K562 (cell line): Measurements from ENCODE around the gene NPS. TPM values are rescaled to one million over a fixed set of nuclear protein-coding genes. Genes with fewer than 3 reads are reported as not detected.

Experiments
- ATAC-seq: fragments of 200-7000 bp; cut with Tn5 transposase; 3 replicates; pipeline ENCODE4 v1.9.1; 2020; ENCODE audit warnings: moderate library complexity
- BruUV-seq: library from RNA; stranded (reverse); fragments of 400-500 nt; replicated peaks from 2 replicates; lab custom pipeline; 2021; lab: Mats Ljungman, UMichigan
- CTCF ChIA-PET: fragments of 300-600 bp; formaldehyde crosslinking; extraction: SDS; loops from one replicate; lab custom pipeline; 2021; ENCODE audit warnings: low intra/inter-chr PET ratio; lab: Yijun Ruan, JAX
- POLR2A ChIA-PET: fragments of 300-600, 350-650 bp; sonication (Branson Sonifier 250); formaldehyde crosslinking; extraction: SDS; loops from one replicate; lab custom pipeline; 2021; ENCODE audit warnings: antibody characterized with exemption, inconsistent platforms; lab: Yijun Ruan, JAX
- DNase-seq, 4 experiments: peaks; one replicate each; pipeline versions ENCODE4 v3.0.0 to v3.0.0-alpha.2; 2011 to 2018; ENCODE audit warnings: low spot score in 3 of 4, mixed read lengths in 3 of 4; ENCODE audit errors: extremely low read depth in 1 of 4
- FAIRE-seq: peaks from 2 replicates; lab custom pipeline; 2011; peaks lifted over from hg19 to GRCh38; lab: Jason Lieb, UNC
- H2AFZ ChIP-seq: 2 replicates; pipeline ENCODE4 v1.6.0; 2011; ENCODE audit warnings: low read depth, low read length, control low read depth, inconsistent platforms
- H3K27ac ChIP-seq: fragments of 200-600 bp; 3 replicates; pipeline ENCODE4 v1.8.0; 2011; ENCODE audit warnings: low read depth, mild to moderate bottlenecking, control low read depth, inconsistent platforms, low read length, moderate library complexity, mixed read lengths; ENCODE audit errors: extremely low read depth
- H3K27me3 ChIP-seq, 2 experiments: fragments of 300-600 bp in 1 of 2; 2 replicates in 1 of 2; 3 replicates in 1 of 2; pipeline versions ENCODE4 v1.6.0 to v1.8.0; 2011; ENCODE audit warnings: inconsistent platforms in 2 of 2, low read length in 2 of 2, mild to moderate bottlenecking in 1 of 2, mixed read lengths in 1 of 2, moderate library complexity in 1 of 2; ENCODE audit not compliant: control insufficient read depth in 2 of 2, insufficient read depth in 2 of 2
- H3K36me3 ChIP-seq: fragments of 300-600 bp; 3 replicates; pipeline ENCODE4 v1.8.0; 2011; ENCODE audit warnings: mild to moderate bottlenecking, low read length, inconsistent platforms; ENCODE audit not compliant: control insufficient read depth, insufficient read depth
- H3K4me1 ChIP-seq, 2 experiments: fragments of 200-600 bp in 1 of 2; replicated peaks in 1 of 2; 2 replicates in 1 of 2; 3 replicates in 1 of 2; pipeline versions ENCODE4 v1.5.1 to v1.8.0; 2011; ENCODE audit warnings: inconsistent platforms in 2 of 2, low read length in 2 of 2, mild to moderate bottlenecking in 1 of 2, mixed read lengths in 1 of 2, moderate library complexity in 1 of 2; ENCODE audit not compliant: control insufficient read depth in 2 of 2, insufficient read depth in 2 of 2
- H3K4me2 ChIP-seq: 2 replicates; pipeline ENCODE4 v1.6.1; 2011; ENCODE audit warnings: low read length, control low read depth, inconsistent platforms, mixed read lengths; ENCODE audit not compliant: insufficient read depth
- H3K4me3 ChIP-seq: fragments of 200-600 bp; sonication (generic), shearing (Covaris generic); 2 replicates; pipeline ENCODE4 v1.5.1; 2016; ENCODE audit warnings: control low read depth, inconsistent platforms
- H3K79me2 ChIP-seq: fragments of 200-600 bp; 3 replicates; pipeline ENCODE4 v1.8.0; 2011; ENCODE audit warnings: low read length, inconsistent platforms; ENCODE audit not compliant: control insufficient read depth, insufficient read depth
- H3K9ac ChIP-seq, 2 experiments: 2 replicates each; pipeline versions ENCODE4 v1.6.0 to v1.6.1; 2011; ENCODE audit warnings: low read depth in 2 of 2, low read length in 2 of 2, control low read depth in 1 of 2, inconsistent platforms in 1 of 2, mild to moderate bottlenecking in 1 of 2, mixed read lengths in 1 of 2; ENCODE audit not compliant: insufficient read depth in 1 of 2
- H3K9me1 ChIP-seq: one replicate; pipeline ENCODE4 v1.6.0; 2011; ENCODE audit warnings: inconsistent platforms, mild to moderate bottlenecking, low read length, moderate library complexity; ENCODE audit not compliant: control insufficient read depth, insufficient read depth
- H3K9me3 ChIP-seq: replicated peaks from 2 replicates; pipeline ENCODE4 v1.5.1; 2011; ENCODE audit warnings: low read depth, low read length, inconsistent platforms; ENCODE audit not compliant: control insufficient read depth, insufficient read depth
- H4K20me1 ChIP-seq: replicated peaks from 2 replicates; pipeline ENCODE4 v1.6.1; 2011; ENCODE audit warnings: low read length, inconsistent platforms, mixed read lengths; ENCODE audit not compliant: control insufficient read depth, insufficient read depth
- CHD4 ChIP-seq: fragments of 200-600 bp; sonication (generic); IDR thresholded peaks from 3 replicates; pipeline ENCODE4 v1.6.1; 2012; ENCODE audit warnings: low read depth, mild to moderate bottlenecking, mixed read lengths, low read length, inconsistent platforms; ENCODE audit not compliant: insufficient read depth, insufficient replicate concordance, poor library complexity, severe bottlenecking
- FOXA1 ChIP-seq: fragments of 450-650 bp; IDR thresholded peaks from 2 replicates; pipeline ENCODE4 v1.6.1; 2016; ENCODE audit warnings: mild to moderate bottlenecking, borderline replicate concordance
- GTF2F1 ChIP-seq: IDR thresholded peaks from 2 replicates; pipeline ENCODE4 v1.6.1; 2011; ENCODE audit warnings: low read depth, low read length, improper control_type of control experiment
- HDAC8 ChIP-seq: fragments of 450-650 bp; IDR thresholded peaks from 2 replicates; pipeline ENCODE4 v1.6.1; 2016; ENCODE audit warnings: mild to moderate bottlenecking, missing genetic modification characterization, moderate library complexity, missing compliant biosample characterization
- MAX ChIP-seq: sonication (generic); formaldehyde crosslinking; IDR thresholded peaks from 2 replicates; pipeline ENCODE4 v1.9.0; 2022; ENCODE audit warnings: mild to moderate bottlenecking, missing genetic modification reagents
- NR1H2 ChIP-seq: sonication (generic); formaldehyde crosslinking; IDR thresholded peaks from 2 replicates; pipeline ENCODE4 v1.4.0; 2020; ENCODE audit warnings: mild to moderate bottlenecking, missing genetic modification reagents
- PTTG1 ChIP-seq: fragments of 450-650 bp; IDR thresholded peaks from 2 replicates; pipeline ENCODE4 v1.6.1; 2016; ENCODE audit warnings: low read depth, mild to moderate bottlenecking, missing genetic modification characterization, missing compliant biosample characterization
- SAP30 ChIP-seq: fragments of 200-600 bp; sonication (generic); IDR thresholded peaks from 2 replicates; pipeline ENCODE4 v1.6.1; 2012; ENCODE audit warnings: borderline replicate concordance, low read depth, mild to moderate bottlenecking, moderate library complexity, low read length, control low read depth, inconsistent platforms; ENCODE audit not compliant: insufficient read depth, poor library complexity, severe bottlenecking
- ZBTB2 ChIP-seq: fragments of 450-650 bp; IDR thresholded peaks from 2 replicates; pipeline ENCODE4 v1.6.1; 2016; ENCODE audit warnings: antibody characterized with exemption
- ZNF518B ChIP-seq: fragments of 250-450 bp; sonication (Bioruptor Pico); IDR thresholded peaks from 2 replicates; pipeline ENCODE4 v1.5.0; 2021; ENCODE audit warnings: mild to moderate bottlenecking, moderate library complexity
- ZNF740 ChIP-seq, 3 experiments: fragments of 200-800 bp in 1 of 3; sonication (Bioruptor generic) in 1 of 3; sonication (generic) in 1 of 3; formaldehyde crosslinking in 1 of 3; IDR thresholded peaks; 2 replicates each; pipeline versions ENCODE4 v1.6.1 to v1.8.0; 2016 to 2022; ENCODE audit warnings: mild to moderate bottlenecking in 2 of 3, missing compliant biosample characterization in 2 of 3, missing genetic modification characterization in 2 of 3, missing genetic modification reagents in 1 of 3
- ZZZ3 ChIP-seq: fragments of 450-650 bp; IDR thresholded peaks from 2 replicates; pipeline ENCODE4 v1.6.1; 2016; ENCODE audit warnings: antibody characterized with exemption, mild to moderate bottlenecking, moderate library complexity
- WGBS: fragments of 100-300 bp; shearing (Covaris generic); methylation state at CpG from one replicate; pipeline ENCODE4 v1.1.6; 2016; ENCODE audit warnings: low coverage, mixed read lengths; ENCODE audit not compliant: insufficient coverage; ENCODE audit errors: missing lambda C conversion rate; 5-methylcytosine and 5-hydroxymethylcytosine counted together
- in situ Hi-C: fragments of 300-500 bp; cut with MboI; formaldehyde crosslinking; loops from 4 replicates; pipeline ENCODE4 v1.15.0; 2018; ENCODE audit warnings: inconsistent platforms, mixed read lengths
- intact Hi-C: fragments of 100-400 bp; cut with micrococcal nuclease; formaldehyde crosslinking; loops from 2 replicates; pipeline ENCODE4 v1.14.2; 2022
- polyA plus RNA-seq, 8 experiments: library from polyadenylated mRNA; depleted of rRNA in 4 of 8; stranded (reverse) in 5 of 8; unstranded in 3 of 8; fragments of >200 nt; fragmentation: Nextera tagmentation in 2 of 8; fragmentation: Illumina TruSeq in 1 of 8; extraction: Ambion mirVana in 2 of 8; extraction: Trizol in 1 of 8; gene quantifications; 2 replicates each; pipeline versions ENCODE4 v1.2.1 to v1.2.3, GENCODE V29; 2011 to 2014; ENCODE audit warnings: inconsistent platforms in 1 of 8, missing spikeins in 1 of 8
- total RNA-seq, 7 experiments: library from RNA; depleted of rRNA in 6 of 7; stranded (reverse); fragments of >200 nt in 6 of 7; fragmentation: Illumina TruSeq in 2 of 7; extraction: Trizol in 2 of 7; gene quantifications; 2 replicates each; pipeline versions ENCODE4 v1.2.1 to v1.2.3, GENCODE V29; 2011 to 2021; ENCODE audit warnings: low replicate concordance in 1 of 7

NPS gene
- total and polyA plus RNA-seq, 9 of the 15 experiments (the other 6 are each of a cell fraction or from before 2014, with no cell fraction given): not detected

DNA sequence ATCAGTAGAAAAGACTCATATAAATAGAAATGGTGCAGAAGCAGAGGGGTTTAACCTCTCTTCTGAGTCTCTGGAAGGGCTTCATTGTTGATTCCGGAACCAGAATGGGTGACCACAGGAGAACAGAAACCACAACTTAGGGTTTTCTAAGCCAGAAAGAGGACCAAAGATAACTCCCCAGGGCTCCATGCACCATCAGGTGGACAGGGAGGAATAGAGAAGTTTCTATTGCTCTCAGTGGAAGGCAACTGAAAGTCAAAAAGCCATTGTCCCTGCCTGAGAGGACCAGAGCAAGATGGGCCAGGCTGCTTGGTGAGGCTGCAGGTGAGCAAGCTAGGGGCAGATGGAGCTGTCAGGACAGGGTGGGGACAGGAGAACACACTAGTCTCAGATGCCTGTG is 14.6 kb upstream of the NPS start:
- Histone ChIP-seq H3K4me1 (no peaks in the 10 kb centered on the region), H3K27ac (no peak overlapping the region), H3K27me3 (no peaks in the 10 kb centered on the region), H3K9ac (no peak overlapping the region), H3K9me3 (no peaks in the 10 kb centered on the region), H3K9me1 (no peaks in the 10 kb centered on the region), H3K4me2 (no peak overlapping the region), H3K36me3 (no peaks in the 10 kb centered on the region), H3K4me3 (no peak overlapping the region), H2AFZ (no peak overlapping the region), H3K79me2 (no peaks in the 10 kb centered on the region), H4K20me1 (no peaks in the 10 kb centered on the region)
- intact Hi-C loops (no loop called here), in situ Hi-C loops (no loop called here)
- no peak for ATAC-seq
- TF ChIP-seq SAP30 (no peak), ZNF518B (no peak), CHD4 (no peak), GTF2F1 (no peak), FOXA1 (no peak), ZZZ3 (no peak), PTTG1 (tag) (no peak), NR1H2 (CRISPR knock-in tag) (no peak), HDAC8 (tag) (no peak), MAX (no peak), ZBTB2 (no peak), ZNF740 (CRISPR knock-in tag; IDR thresholded peaks at IDR 0.05) (no peak), ZNF740 (tag; IDR thresholded peaks at IDR 0.05) (no peak)
- ChIA-PET POLR2A (no interaction called here), CTCF (no interaction called here)
- no peak for DNase-seq
- no TSS peak for BruUV-seq
- FAIRE-seq: no peak
- WGBS: no CpG with 5 or more reads among the region's 1 CpG
